Endothelial cell of umbilical vein (primary cell): Measurements from ENCODE around the gene TCF20. TPM values are rescaled to one million over a fixed set of nuclear protein-coding genes. Genes with fewer than 3 reads are reported as not detected.

Experiments
- BruUV-seq: library from RNA; stranded (reverse); fragments of 400-500 nt; replicated peaks from 2 replicates; lab custom pipeline; 2021; lab: Mats Ljungman, UMichigan
- CTCF ChIA-PET: fragments of 300-600, 350-600 bp; sonication (Branson Sonifier 250); formaldehyde crosslinking; loops from one replicate; lab custom pipeline; 2021; ENCODE audit warnings: antibody characterized with exemption, inconsistent platforms; lab: Charles Lee
- POLR2A ChIA-PET: fragments of 300-600, 350-600 bp; sonication (Branson Sonifier 250); formaldehyde crosslinking; loops from one replicate; lab custom pipeline; 2021; ENCODE audit warnings: antibody characterized with exemption, inconsistent platforms; lab: Charles Lee
- DNase-seq: peaks from one replicate; pipeline ENCODE4 v3.0.0-alpha.2; 2011; ENCODE audit warnings: low read depth, low spot score
- FAIRE-seq: peaks from 2 replicates; lab custom pipeline; 2011; peaks lifted over from hg19 to GRCh38; lab: Jason Lieb, UNC
- H2AFZ ChIP-seq: 2 replicates; pipeline ENCODE4 v1.6.0; 2012; ENCODE audit warnings: low read depth, low read length, control low read depth, inconsistent platforms
- H3K27ac ChIP-seq: 2 replicates; pipeline ENCODE4 v1.5.1; 2011; ENCODE audit warnings: low read depth, mild to moderate bottlenecking, control low read depth, low read length, moderate library complexity; ENCODE audit not compliant: insufficient read depth
- H3K27me3 ChIP-seq, 2 experiments: 2 replicates each; pipeline versions ENCODE4 v1.6.0 to v1.6.1; 2011; ENCODE audit warnings: low read length in 2 of 2, mixed read lengths in 1 of 2; ENCODE audit not compliant: control insufficient read depth in 2 of 2, insufficient read depth in 2 of 2
- H3K36me3 ChIP-seq, 2 experiments: 2 replicates in 1 of 2; 3 replicates in 1 of 2; pipeline ENCODE4 v1.5.1; 2011; ENCODE audit warnings: low read length in 2 of 2, mild to moderate bottlenecking in 1 of 2, moderate library complexity in 1 of 2; ENCODE audit not compliant: control insufficient read depth in 2 of 2, insufficient read depth in 2 of 2; ENCODE audit errors: extremely low read depth in 1 of 2
- H3K4me1 ChIP-seq: 3 replicates; pipeline ENCODE4 v1.5.1; 2011; ENCODE audit warnings: mild to moderate bottlenecking, low read length; ENCODE audit not compliant: control insufficient read depth, insufficient read depth; ENCODE audit errors: extremely low read depth
- H3K4me2 ChIP-seq: 2 replicates; pipeline ENCODE4 v1.6.1; 2011; ENCODE audit warnings: low read length, control low read depth, mixed read lengths; ENCODE audit not compliant: insufficient read depth
- H3K4me3 ChIP-seq, 3 experiments: fragments of 200-600 bp in 1 of 3; sonication (generic), shearing (Covaris generic) in 1 of 3; replicated peaks in 1 of 3; 2 replicates each; pipeline ENCODE4 v1.5.1; 2011 to 2016; ENCODE audit warnings: control low read depth in 3 of 3, low read length in 3 of 3, mild to moderate bottlenecking in 2 of 3, inconsistent platforms in 1 of 3, low read depth in 1 of 3, moderate library complexity in 1 of 3; ENCODE audit not compliant: insufficient read depth in 1 of 3
- H3K79me2 ChIP-seq: 2 replicates; pipeline ENCODE4 v1.6.0; 2012; ENCODE audit warnings: low read length, inconsistent platforms; ENCODE audit not compliant: control insufficient read depth, insufficient read depth
- H3K9ac ChIP-seq: replicated peaks from 2 replicates; pipeline ENCODE3; 2011; ENCODE audit warnings: low read length, control low read depth; ENCODE audit not compliant: insufficient read depth; ENCODE audit errors: extremely low read depth
- H3K9me1 ChIP-seq: replicated peaks from 3 replicates; pipeline ENCODE4 v1.6.0; 2011; ENCODE audit warnings: mild to moderate bottlenecking, low read length; ENCODE audit not compliant: control insufficient read depth, insufficient read depth; ENCODE audit errors: extremely low read depth
- H3K9me3 ChIP-seq: replicated peaks from 2 replicates; pipeline ENCODE4 v1.5.1; 2012; ENCODE audit warnings: low read length, inconsistent platforms; ENCODE audit not compliant: control insufficient read depth, insufficient read depth
- H4K20me1 ChIP-seq: replicated peaks from 2 replicates; pipeline ENCODE3; 2011; ENCODE audit warnings: mild to moderate bottlenecking, low read length; ENCODE audit not compliant: control insufficient read depth, insufficient read depth; ENCODE audit errors: extremely low read depth
- EZH2 ChIP-seq: IDR thresholded peaks from 2 replicates; pipeline ENCODE4 v1.6.1; 2012; ENCODE audit warnings: borderline replicate concordance, low read depth, mild to moderate bottlenecking, moderate library complexity, low read length, inconsistent platforms; ENCODE audit not compliant: severe bottlenecking
- FOS ChIP-seq: IDR thresholded peaks from 2 replicates; pipeline ENCODE4 v1.6.1; 2011; ENCODE audit warnings: mild to moderate bottlenecking, low read length, moderate library complexity, borderline replicate concordance; ENCODE audit not compliant: insufficient read depth
- GATA2 ChIP-seq: IDR thresholded peaks from 2 replicates; pipeline ENCODE4 v1.7.0; 2011; ENCODE audit warnings: low read depth, mild to moderate bottlenecking, moderate library complexity, mixed read lengths, low read length; ENCODE audit not compliant: insufficient read length, insufficient read depth
- JUN ChIP-seq: IDR thresholded peaks from 2 replicates; pipeline ENCODE4 v1.6.1; 2011; ENCODE audit warnings: borderline replicate concordance, low read depth; ENCODE audit not compliant: insufficient read length, insufficient read depth
- MYC ChIP-seq: IDR thresholded peaks from one replicate; pipeline ENCODE4 v1.6.1; 2011; ENCODE audit warnings: mild to moderate bottlenecking, low read depth, low read length
- POLR2A ChIP-seq: IDR thresholded peaks from 2 replicates; pipeline ENCODE4 v1.6.1; 2012; ENCODE audit warnings: low read depth, mild to moderate bottlenecking, control low read depth, low read length
- POLR2AphosphoS5 ChIP-seq: IDR thresholded peaks from 2 replicates; pipeline ENCODE4 v1.6.1; 2012; ENCODE audit warnings: low read depth, mild to moderate bottlenecking, control low read depth, low read length, moderate library complexity; ENCODE audit not compliant: insufficient read depth
- dilution Hi-C: fragments of 300-500 bp; cut with MboI; formaldehyde crosslinking; loops from one replicate; pipeline ENCODE4 v1.15.0; 2019; ENCODE audit warnings: low sequenced_read_pairs; ENCODE audit not compliant: extremely low pct_ligation_motif_present
- intact Hi-C: fragments of 100-400 bp; cut with micrococcal nuclease; formaldehyde crosslinking; loops from one replicate; pipeline ENCODE4 v1.10.0; 2022
- polyA plus RNA-seq, 4 experiments: library from polyadenylated mRNA; depleted of rRNA in 3 of 4; stranded (reverse) in 3 of 4; unstranded in 1 of 4; fragments of >200 nt; gene quantifications; 2 replicates each; pipeline versions ENCODE4 v1.2.1 to v1.2.3, GENCODE V29; 2011 to 2012; ENCODE audit warnings: missing spikeins in 1 of 4
- total RNA-seq: library from RNA; stranded (reverse); gene quantifications from 2 replicates; pipeline ENCODE4 v1.2.3, GENCODE V29; 2021
- TF ChIP-seq, protein P1 (sequence below), 2 donors: IDR thresholded peaks; 1 replicate in 1 of 2; 2 replicates in 1 of 2; pipeline ENCODE4 v1.5.1; 2011; ENCODE audit warnings: low read length in 2 of 2, mild to moderate bottlenecking in 2 of 2, moderate library complexity in 2 of 2, control low read depth in 1 of 2, inconsistent platforms in 1 of 2, low read depth in 1 of 2; ENCODE audit not compliant: insufficient read depth in 1 of 2; ENCODE audit errors: extremely low read depth in 1 of 2
- TF ChIP-seq, protein P2 (sequence below): IDR thresholded peaks from 2 replicates; pipeline ENCODE4 v1.6.1; 2011; ENCODE audit not compliant: insufficient read depth, insufficient read length

TCF20 gene
- total and polyA plus RNA-seq, 2 donors (not counting 3 experiments of a cell fraction or from before 2014, with no cell fraction given) = 11.2 to 36.7 TPM

DNA sequence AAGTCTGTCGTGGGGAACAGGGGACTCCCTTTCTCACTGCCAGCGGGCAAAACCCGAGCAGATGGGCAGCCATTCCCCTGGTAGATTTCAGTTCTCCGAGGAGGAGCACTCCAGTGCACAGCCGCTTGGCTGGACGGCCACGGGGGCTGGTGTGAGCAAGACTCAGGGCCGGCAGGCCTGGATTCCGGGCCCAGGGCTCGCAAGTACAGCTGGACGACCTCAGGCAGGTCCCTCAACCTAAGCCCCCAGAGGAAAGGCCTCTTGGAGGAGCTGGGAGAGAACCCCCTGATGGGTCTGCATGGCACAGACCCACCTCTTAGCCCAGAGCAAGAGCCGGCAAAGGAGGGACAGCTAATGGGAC is 31.3 kb upstream of the TCF20 start:
- Histone ChIP-seq H3K4me2 (no peak overlapping the region), H4K20me1 (no peaks in the 10 kb centered on the region), H3K27me3 (peaks cover 3 to 4% of the 10 kb centered on the region in 2 experiments), H3K36me3 (no peaks in the 10 kb centered on the region), H3K9me3 (no peaks in the 10 kb centered on the region), H3K27ac (no peak overlapping the region), H2AFZ (no peak overlapping the region), H3K9ac (no peak overlapping the region), H3K4me1 (no peaks in the 10 kb centered on the region), H3K4me3 (no peak overlapping the region), H3K79me2 (no peaks in the 10 kb centered on the region), H3K9me1 (no peaks in the 10 kb centered on the region)
- FAIRE-seq (no peak), DNase-seq (no peak)
- ChIA-PET CTCF (no interaction called here), POLR2A (no interaction called here)
- dilution Hi-C loops (no loop called here), intact Hi-C loops (no loop called here)
- TF ChIP-seq POLR2A (no peak), FOS (no peak), POLR2AphosphoS5 (no peak), MYC (no peak), GATA2 (no peak), JUN (no peak), EZH2 (no peak)
- TF ChIP-seq, protein P1, sequence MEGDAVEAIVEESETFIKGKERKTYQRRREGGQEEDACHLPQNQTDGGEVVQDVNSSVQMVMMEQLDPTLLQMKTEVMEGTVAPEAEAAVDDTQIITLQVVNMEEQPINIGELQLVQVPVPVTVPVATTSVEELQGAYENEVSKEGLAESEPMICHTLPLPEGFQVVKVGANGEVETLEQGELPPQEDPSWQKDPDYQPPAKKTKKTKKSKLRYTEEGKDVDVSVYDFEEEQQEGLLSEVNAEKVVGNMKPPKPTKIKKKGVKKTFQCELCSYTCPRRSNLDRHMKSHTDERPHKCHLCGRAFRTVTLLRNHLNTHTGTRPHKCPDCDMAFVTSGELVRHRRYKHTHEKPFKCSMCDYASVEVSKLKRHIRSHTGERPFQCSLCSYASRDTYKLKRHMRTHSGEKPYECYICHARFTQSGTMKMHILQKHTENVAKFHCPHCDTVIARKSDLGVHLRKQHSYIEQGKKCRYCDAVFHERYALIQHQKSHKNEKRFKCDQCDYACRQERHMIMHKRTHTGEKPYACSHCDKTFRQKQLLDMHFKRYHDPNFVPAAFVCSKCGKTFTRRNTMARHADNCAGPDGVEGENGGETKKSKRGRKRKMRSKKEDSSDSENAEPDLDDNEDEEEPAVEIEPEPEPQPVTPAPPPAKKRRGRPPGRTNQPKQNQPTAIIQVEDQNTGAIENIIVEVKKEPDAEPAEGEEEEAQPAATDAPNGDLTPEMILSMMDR (IDR thresholded peaks at IDR 0.05; ENCODE audit: extremely low read depth in 1 of 2, insufficient read depth in 1 of 2, low read depth in 1 of 2, low read length in 2 of 2) = no peak
- TF ChIP-seq, protein P2, sequence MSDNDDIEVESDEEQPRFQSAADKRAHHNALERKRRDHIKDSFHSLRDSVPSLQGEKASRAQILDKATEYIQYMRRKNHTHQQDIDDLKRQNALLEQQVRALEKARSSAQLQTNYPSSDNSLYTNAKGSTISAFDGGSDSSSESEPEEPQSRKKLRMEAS = no peak
- no TSS peak for BruUV-seq
